ENCODE data around the gene CORO6.

CORO6 gene

DNA sequence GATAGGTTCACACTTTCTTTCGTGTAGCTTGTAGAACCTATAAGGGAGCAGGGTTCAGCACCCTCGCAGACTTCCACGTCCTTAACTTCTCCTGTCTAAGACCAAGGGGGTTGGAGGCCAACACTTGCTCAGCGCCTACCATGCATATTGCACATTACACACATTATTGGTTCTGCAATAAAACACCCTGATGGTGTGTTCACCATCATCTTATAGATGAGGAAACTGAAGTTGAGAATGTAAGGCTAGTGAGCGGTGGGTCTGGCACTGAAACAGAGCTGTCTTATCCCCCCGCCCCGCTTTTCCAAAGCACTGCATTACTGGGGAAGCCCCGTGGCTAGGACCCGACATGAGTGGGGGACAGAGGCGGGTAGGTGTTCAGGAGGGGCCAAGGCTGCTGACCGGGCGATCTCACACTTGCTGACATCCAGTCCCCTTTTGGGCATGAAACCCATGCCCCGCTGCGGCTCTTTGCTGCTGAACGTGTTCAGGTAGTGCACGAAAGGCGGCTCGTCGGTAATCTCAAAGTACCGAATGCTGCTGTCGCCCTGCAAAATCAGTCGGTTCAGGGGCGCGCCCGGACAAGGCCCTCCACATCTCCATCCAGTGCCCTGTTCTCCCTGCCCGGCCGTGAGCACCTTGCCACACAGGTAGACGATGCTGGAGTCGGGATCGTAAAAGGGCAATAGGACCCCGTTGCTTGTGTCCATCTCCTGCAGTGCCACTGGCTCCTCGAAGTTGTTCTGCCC lies 6.2 kb downstream of the CORO6 start:
- ChIA-PET POLR2A (ENCODE audit: low non-redundant PET) (no interaction called here), CTCF (interaction anchor here (0.6 to 3.8 kb wide), 5 partner anchors 22 to 315 kb away, joined by 3 to 45 read pairs (median 9); partner anchors contain the start of gene ANKRD13B)
- peak overlapping the region; percentile 50 for H3K27ac ChIP-seq
- TF ChIP-seq, protein P1, sequence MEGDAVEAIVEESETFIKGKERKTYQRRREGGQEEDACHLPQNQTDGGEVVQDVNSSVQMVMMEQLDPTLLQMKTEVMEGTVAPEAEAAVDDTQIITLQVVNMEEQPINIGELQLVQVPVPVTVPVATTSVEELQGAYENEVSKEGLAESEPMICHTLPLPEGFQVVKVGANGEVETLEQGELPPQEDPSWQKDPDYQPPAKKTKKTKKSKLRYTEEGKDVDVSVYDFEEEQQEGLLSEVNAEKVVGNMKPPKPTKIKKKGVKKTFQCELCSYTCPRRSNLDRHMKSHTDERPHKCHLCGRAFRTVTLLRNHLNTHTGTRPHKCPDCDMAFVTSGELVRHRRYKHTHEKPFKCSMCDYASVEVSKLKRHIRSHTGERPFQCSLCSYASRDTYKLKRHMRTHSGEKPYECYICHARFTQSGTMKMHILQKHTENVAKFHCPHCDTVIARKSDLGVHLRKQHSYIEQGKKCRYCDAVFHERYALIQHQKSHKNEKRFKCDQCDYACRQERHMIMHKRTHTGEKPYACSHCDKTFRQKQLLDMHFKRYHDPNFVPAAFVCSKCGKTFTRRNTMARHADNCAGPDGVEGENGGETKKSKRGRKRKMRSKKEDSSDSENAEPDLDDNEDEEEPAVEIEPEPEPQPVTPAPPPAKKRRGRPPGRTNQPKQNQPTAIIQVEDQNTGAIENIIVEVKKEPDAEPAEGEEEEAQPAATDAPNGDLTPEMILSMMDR (conservative IDR thresholded peaks at IDR 0.05; ENCODE audit: low read depth): no peak
- no peak for DNase-seq (ENCODE audit: low spot score)

DNA sequence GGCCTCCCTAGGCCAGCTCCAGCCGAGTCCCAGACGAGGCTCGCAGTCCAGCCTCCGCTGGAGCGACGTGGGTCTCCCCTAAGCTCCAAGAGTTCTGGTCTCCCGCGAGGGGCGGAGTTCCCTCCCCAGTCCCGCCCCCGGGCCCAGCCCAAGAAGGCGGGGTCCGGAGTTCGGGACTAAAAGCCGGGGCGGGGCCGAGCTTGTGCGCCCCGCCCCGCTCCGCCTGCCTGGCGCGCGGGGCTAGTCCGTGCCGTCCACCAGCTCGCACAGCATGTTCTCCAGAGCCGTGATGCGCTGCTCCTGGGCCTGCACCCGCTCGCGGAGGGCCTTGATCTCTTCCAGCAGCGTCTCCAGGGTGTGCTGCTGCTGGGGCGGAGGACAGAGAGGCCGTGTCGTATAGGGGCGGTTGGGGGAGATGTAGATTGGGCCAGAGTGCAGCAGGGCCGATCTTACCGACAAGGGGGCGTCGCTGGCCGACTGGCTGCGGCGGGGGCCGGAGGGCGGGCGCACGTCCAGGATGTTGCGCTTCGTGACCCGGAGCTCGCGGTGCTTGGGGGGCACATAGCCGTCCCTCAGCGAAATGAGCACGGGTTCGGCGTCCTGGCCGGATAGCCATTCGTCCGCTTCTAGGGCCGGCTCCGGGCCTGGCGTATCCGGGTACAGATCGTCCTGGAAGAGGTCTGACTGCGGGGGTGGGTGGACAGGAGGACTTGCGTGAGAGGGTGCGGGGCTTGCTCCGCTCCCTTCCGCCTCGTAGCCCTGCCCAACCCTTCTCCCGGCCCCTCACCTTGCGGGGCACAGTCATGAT lies 7.0 kb downstream of the CORO6 start:
- DNase-seq (ENCODE audit: low spot score): peak; percentile 87
- POLR2A ChIA-PET (ENCODE audit: low non-redundant PET): no interaction called here
- TF ChIP-seq, protein P1 (conservative IDR thresholded peaks at IDR 0.05; ENCODE audit: low read depth): no peak
- CTCF ChIA-PET: interaction anchor here (3.8 kb wide), 1 partner anchor 23 kb away, joined by 45 read pairs; the partner anchor contains the start of gene ANKRD13B
- peak overlapping the region; percentile 50 for H3K27ac ChIP-seq

DNA sequence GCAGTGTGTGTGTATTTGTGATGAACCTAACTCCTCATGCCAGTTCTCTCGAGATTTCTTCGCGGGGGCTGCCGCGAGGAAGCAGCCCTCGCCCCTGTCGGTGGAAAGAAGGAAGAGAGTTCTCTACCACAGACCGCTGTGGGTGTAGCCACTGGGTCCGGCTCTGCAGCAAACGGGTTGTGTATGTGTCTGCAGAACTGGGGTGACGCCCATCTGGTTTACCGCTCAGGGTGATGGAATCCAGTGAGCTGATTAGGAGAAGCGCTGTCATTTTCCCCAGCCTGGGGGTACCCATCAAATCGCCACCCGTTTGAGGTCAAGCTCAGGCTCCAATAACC lies 7.7 kb downstream of the CORO6 start:
- H3K27ac ChIP-seq: peak overlapping the region; percentile 50
- ChIA-PET CTCF (interaction anchor here (3.8 kb wide), 1 partner anchor 23 kb away, joined by 45 read pairs; the partner anchor contains the start of gene ANKRD13B), POLR2A (ENCODE audit: low non-redundant PET) (no interaction called here)
- DNase-seq (ENCODE audit: low spot score): no peak
- TF ChIP-seq, protein P1 (conservative IDR thresholded peaks at IDR 0.05; ENCODE audit: low read depth): no peak

DNA sequence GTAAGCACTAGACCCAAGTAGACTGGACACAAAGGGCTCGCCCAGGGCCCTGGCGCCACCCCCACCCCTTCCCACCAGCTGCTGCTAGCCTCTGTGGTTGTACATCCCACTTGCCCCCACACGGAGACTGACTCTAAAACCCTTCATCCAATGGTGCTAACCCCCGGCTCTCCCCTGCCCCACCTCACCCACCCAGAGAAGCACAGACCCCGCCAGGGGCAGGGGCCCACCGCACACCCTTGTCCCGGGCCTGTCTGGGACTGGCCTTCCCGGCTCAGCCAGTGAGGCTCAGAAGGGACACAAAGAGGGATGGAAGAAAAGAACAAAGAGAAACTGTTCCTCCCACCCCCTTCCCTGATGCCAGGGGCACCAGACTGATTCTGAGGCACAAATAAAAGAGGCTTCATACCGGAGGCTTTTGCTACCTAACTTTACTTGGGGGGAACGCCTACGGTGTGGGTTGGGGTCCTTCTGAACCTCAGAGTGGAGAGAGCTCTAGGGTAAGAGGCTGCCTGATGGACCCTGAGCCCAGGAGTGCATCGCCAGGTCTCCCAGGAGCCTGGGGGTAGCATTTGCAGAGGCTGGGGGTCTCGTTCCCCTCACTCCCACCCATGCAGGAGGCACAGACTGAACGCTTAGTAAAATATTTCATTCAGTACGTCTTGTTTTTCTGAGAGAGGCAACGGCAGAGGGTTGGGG lies 8.2 kb downstream of the CORO6 start:
- ChIA-PET CTCF (no interaction called here), POLR2A (ENCODE audit: low non-redundant PET) (no interaction called here)
- no peak for DNase-seq (ENCODE audit: low spot score)
- TF ChIP-seq, protein P1 (conservative IDR thresholded peaks at IDR 0.05; ENCODE audit: low read depth): no peak
- H3K27ac ChIP-seq: peak overlapping the region; percentile 50

DNA sequence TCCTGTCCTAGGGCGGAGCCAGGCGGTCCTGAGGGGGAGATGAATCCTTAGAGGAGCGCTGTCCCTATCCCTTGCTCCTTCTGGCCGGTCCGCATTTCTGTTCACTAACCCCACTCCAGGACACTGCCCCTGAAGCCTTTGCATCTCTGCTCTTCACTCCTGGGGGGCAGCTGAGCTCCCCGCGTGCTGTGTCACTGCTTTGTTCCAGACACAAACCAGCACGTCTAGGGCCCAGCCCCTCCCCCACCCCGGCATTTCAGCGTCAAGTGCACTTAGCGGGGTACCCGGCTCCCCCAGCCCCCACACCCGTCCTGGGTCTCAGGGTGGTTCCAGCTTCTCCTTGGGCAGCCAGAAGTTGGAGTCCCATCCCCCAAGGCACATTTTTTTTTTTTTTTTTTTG lies 8.9 kb downstream of the CORO6 start:
- TF ChIP-seq, protein P1 (conservative IDR thresholded peaks at IDR 0.05; ENCODE audit: low read depth): no peak
- no peak overlapping the region for H3K27ac ChIP-seq
- ChIA-PET CTCF (no interaction called here), POLR2A (ENCODE audit: low non-redundant PET) (interaction anchor here (0.7 kb wide), 1 partner anchor 584 kb away, joined by 8 read pairs; no protein-coding TSS in a partner anchor)
- DNase-seq (ENCODE audit: low spot score): no peak

DNA sequence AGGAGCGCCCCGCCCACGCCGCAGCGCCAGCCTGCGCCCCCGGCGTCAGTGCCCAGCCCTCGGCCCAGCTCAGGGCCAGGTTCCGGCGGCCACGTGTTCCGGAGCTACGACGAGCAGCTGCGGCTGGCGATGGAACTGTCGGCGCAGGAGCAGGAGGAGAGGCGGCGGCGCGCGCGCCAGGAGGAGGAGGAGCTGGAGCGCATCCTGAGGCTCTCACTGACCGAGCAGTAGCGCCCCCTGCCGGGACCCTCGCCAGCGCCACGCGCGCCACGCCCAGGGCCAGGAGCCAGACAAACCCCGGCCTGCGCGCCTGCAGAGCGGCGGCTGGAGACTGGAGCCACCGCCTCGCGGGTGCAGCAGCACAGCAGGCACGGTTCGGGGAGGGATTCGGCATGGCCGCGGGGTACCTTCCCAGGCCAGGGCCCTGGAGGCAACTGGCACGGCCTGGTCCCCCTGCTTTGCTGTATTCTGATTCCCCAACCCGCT lies 9.3 kb downstream of the CORO6 start:
- TF ChIP-seq, protein P1 (conservative IDR thresholded peaks at IDR 0.05; ENCODE audit: low read depth): peak; percentile 59
- no peak for DNase-seq (ENCODE audit: low spot score)
- ChIA-PET CTCF (interaction anchor here (0.5 to 0.7 kb wide), 3 partner anchors 12 to 318 kb away, joined by 3 read pairs; no protein-coding TSS in a partner anchor), POLR2A (ENCODE audit: low non-redundant PET) (interaction anchor here (0.7 kb wide), 1 partner anchor 583 kb away, joined by 8 read pairs; no protein-coding TSS in a partner anchor)
- H3K27ac ChIP-seq: no peak overlapping the region
